NCI-H128 (cell line): ENCODE results near the gene NFE2L3.
"Not testable (repeated sequence)": the region's sequence is repeated elsewhere in the genome, so short reads cannot be mapped to it uniquely, and the experiment has no call there.

Source experiments
- DNase-seq: peaks from one replicate; lab custom pipeline; 2025; ENCODE audit not compliant: unreplicated experiment; lab: John Stamatoyannopoulos, UW

The NFE2L3 gene

GRCh38 chr7:26166684-26167266 lies 14.8 kb downstream of the NFE2L3 start:
- DNase-seq, result no peak

GRCh38 chr7:26167303-26167934 lies 15.4 kb downstream of the NFE2L3 start:
- DNase-seq, result no peak

GRCh38 chr7:26168458-26169023 lies 16.5 kb downstream of the NFE2L3 start:
- no peak for DNase-seq

- no peak for DNase-seq
These were observed 17.3 kb downstream of the NFE2L3 start for GRCh38 chr7:26169271-26169670.

GRCh38 chr7:26170663-26171062 lies 18.7 kb downstream of the NFE2L3 start:
- no peak for DNase-seq

- no peak for DNase-seq
These were observed 19.6 kb downstream of the NFE2L3 start for GRCh38 chr7:26171601-26172000.

- no peak for DNase-seq
These were observed 20.1 kb downstream of the NFE2L3 start for GRCh38 chr7:26172048-26172447.

- not testable (repeated sequence) for DNase-seq
These were observed 23.9 kb downstream of the NFE2L3 start for GRCh38 chr7:26175903-26176302.

- DNase-seq, result not testable (repeated sequence)
These were observed 24.7 kb downstream of the NFE2L3 start for GRCh38 chr7:26176696-26177095.

GRCh38 chr7:26177269-26177668 lies 25.3 kb downstream of the NFE2L3 start:
- not testable (repeated sequence) for DNase-seq

- no peak for DNase-seq
These were observed 26.4 kb downstream of the NFE2L3 start for GRCh38 chr7:26178272-26178960.

GRCh38 chr7:26179422-26179821 lies 27.4 kb downstream of the NFE2L3 start:
- no peak for DNase-seq

- no peak for DNase-seq
These were observed 28.0 kb downstream of the NFE2L3 start for GRCh38 chr7:26179826-26180497.

- no peak for DNase-seq
These were observed 28.8 kb downstream of the NFE2L3 start for GRCh38 chr7:26180792-26181198.

GRCh38 chr7:26181474-26182227 lies 29.7 kb downstream of the NFE2L3 start:
- DNase-seq, result no peak

GRCh38 chr7:26182283-26182682 lies 30.3 kb downstream of the NFE2L3 start:
- no peak for DNase-seq

- no peak for DNase-seq
These were observed 30.7 kb downstream of the NFE2L3 start for GRCh38 chr7:26182706-26183105.

- no peak for DNase-seq
These were observed 31.7 kb downstream of the NFE2L3 start for GRCh38 chr7:26183545-26184280.

GRCh38 chr7:26184281-26185101 lies 32.5 kb downstream of the NFE2L3 start:
- not testable (repeated sequence) for DNase-seq
